GM21390 (cell line): ENCODE results near the gene RHD.
"Not testable (repeated sequence)": the region's sequence is repeated elsewhere in the genome, so short reads cannot be mapped to it uniquely, and the experiment has no call there.

Experiments used
- ATAC-seq: cut with Tn5 transposase; IDR thresholded peaks from one replicate; pipeline ENCODE4 v1.9.1; 2021; ENCODE audit not compliant: unreplicated experiment

The RHD gene

GRCh38 chr1:25256578-25256965 is 15.7 kb upstream of the RHD start:
- no peak for ATAC-seq

GRCh38 chr1:25257196-25257595 is 15.1 kb upstream of the RHD start:
- no peak for ATAC-seq

DNA sequence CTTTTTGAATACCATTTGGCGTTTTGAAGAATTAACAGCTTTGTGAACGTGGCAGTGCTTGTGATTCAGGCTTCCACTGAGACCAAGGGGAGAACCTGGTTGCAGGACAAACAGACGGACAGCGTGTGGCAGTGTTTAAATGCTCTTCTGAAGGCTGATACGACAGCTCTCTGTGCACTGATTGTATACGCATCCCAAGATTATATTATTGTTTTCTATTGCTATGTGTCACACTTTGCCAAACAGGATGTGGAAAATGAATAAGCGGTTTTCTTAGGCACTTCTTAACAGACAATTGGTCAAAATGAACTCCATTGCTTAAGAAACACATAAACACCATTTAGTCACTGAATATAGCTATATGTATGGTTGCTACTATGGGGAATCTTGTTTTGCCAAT is 12.5 kb upstream of the RHD start:
- ATAC-seq, result not testable (repeated sequence)

- ATAC-seq, result not testable (repeated sequence)
Observed at GRCh38 chr1:25260336-25260735, 12.0 kb upstream of the RHD start.

- ATAC-seq, result not testable (repeated sequence)
Observed at GRCh38 chr1:25266554-25267287, 5.6 kb upstream of the RHD start.

- ATAC-seq, result not testable (repeated sequence)
Observed at GRCh38 chr1:25267288-25268142, 4.8 kb upstream of the RHD start.

GRCh38 chr1:25268143-25268760 is 4.1 kb upstream of the RHD start:
- not testable (repeated sequence) for ATAC-seq

- not testable (repeated sequence) for ATAC-seq
Observed at GRCh38 chr1:25275648-25276047, 3.3 kb downstream of the RHD start.

DNA sequence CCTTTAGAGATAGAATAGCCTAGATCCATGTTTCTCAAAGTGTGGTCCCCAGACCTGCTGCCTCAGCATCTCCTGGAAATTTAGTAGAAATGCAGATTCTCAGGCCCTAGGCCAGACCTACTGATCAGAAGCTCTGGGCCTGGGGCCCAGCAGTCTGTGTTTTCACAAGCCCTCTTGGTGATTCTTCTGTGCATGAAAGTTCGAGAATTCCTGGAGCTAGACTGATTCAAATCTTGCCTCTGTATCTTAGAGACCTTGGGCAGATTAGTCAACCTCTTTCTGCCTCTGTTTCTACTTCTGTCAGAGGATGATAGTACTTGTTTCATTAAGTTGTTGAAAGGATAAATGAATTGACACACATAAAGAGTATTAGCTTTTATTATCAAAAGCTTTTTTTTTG is 5.0 kb downstream of the RHD start:
- not testable (repeated sequence) for ATAC-seq

- ATAC-seq, result not testable (repeated sequence)
Observed at GRCh38 chr1:25278358-25278757, 6.0 kb downstream of the RHD start.

- ATAC-seq, result not testable (repeated sequence)
Observed at GRCh38 chr1:25278790-25279189, 6.5 kb downstream of the RHD start.

DNA sequence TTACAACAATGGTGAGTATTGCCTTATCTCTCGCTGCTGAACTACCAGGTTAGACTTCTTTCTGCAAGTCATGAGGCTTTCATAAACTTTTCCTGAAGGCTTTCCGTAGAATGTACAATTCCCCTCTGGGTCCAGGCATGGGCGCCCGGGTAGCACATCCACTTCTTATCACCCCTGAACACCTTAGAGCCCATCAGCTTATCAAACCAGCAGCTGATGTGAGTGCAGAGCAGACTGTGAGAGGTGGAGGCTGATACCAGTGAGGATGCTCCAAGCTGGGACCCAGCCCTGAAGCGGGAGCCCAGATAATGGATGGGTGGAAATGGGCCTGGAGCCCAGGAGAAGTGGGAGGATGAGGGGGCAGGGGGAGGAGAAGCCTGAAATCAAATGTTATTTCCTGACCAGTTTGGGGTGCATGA is 7.4 kb downstream of the RHD start:
- ATAC-seq, result not testable (repeated sequence)

- not testable (repeated sequence) for ATAC-seq
Observed at GRCh38 chr1:25285862-25286261, 13.6 kb downstream of the RHD start.

- ATAC-seq, result not testable (repeated sequence)
Observed at GRCh38 chr1:25287164-25287563, 14.9 kb downstream of the RHD start.

DNA sequence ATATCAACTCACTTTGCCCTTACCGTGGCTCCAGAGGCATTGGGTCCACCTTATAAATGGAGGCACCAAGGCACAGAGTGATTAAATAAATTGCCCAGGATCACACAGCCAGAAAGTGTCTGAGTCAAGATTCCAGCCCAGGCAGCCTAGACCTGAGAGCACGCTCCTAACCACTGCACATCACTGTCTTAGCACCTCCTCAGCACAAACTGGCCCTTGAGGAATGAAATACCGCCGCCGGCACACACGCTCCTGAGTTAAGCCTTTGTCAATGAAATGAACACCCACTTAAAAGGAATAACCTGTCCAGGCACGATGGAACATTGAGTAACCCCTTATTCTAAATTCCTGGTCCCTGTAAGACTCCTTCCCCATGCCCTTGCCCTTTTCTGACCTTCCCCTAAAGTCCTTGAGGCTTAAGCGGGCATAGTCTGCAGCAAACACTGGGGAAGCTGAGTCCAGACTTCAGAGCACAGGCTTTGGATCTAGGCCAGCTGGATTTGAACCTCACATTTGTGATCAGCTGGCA is 16.3 kb downstream of the RHD start:
- ATAC-seq, result not testable (repeated sequence)

GRCh38 chr1:25290043-25290442 is 17.7 kb downstream of the RHD start:
- ATAC-seq, result not testable (repeated sequence)

- ATAC-seq, result not testable (repeated sequence)
Observed at GRCh38 chr1:25293426-25293825, 21.1 kb downstream of the RHD start.

- ATAC-seq, result not testable (repeated sequence)
Observed at GRCh38 chr1:25294889-25295826, 22.8 kb downstream of the RHD start.

GRCh38 chr1:25296501-25296900 is 24.2 kb downstream of the RHD start:
- ATAC-seq, result not testable (repeated sequence)

GRCh38 chr1:25300729-25301128 is 28.4 kb downstream of the RHD start:
- ATAC-seq, result not testable (repeated sequence)
